ENCODE results near the gene BLOC1S6. TPM values are rescaled to one million over a fixed set of nuclear protein-coding genes. Genes with fewer than 3 reads are reported as not detected.

The BLOC1S6 gene
- total RNA-seq, 2 experiments from 2014 or later, result 40.1 to 40.6 TPM

GRCh38 chr15:45573961-45574629 lies 13.1 kb upstream of the BLOC1S6 start:
- H3K4me1 Mint-ChIP-seq, result no peaks in the 10 kb centered on the region

DNA sequence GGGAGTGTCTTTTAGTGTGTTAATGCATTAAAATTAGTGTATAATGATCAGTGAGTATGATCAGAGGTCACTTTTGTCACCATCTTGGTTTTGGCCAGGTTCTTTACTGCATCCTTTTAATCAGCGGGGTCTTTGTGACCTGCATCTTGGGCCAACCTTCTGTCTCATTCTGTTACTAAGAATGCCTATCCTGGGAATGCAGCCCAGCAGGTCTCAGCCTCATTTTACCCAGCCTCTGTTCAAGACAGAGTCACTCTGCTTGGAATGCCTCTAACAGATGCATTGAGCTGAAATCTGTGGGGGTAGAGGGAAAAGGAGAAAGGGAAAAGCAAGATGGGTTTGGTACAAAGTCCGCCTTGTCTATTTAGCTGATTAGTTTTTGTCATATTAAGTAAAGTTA lies 5.3 kb upstream of the BLOC1S6 start:
- peaks cover 7% of the 10 kb centered on the region for H3K27me3 Mint-ChIP-seq
- H3K36me3 Mint-ChIP-seq, result no peaks in the 10 kb centered on the region
- H3K27ac Mint-ChIP-seq, result no peak overlapping the region
- DNase-seq, result no peak
- no peak for ATAC-seq (ENCODE audit: low read depth)
- POLR2A ChIA-PET, result no interaction called here
- H3K4me3 Mint-ChIP-seq, result no peak overlapping the region
- H3K9me3 Mint-ChIP-seq, result peaks cover 1% of the 10 kb centered on the region
- H3K4me1 Mint-ChIP-seq, result peaks cover 5% of the 10 kb centered on the region

More at GRCh38 chr15:45573961-45574629, 13.1 kb upstream of the BLOC1S6 start:
- Mint-ChIP-seq H3K27me3 (peaks cover 22% of the 10 kb centered on the region), H3K27ac (no peak overlapping the region), H3K36me3 (no peaks in the 10 kb centered on the region), H3K4me3 (no peak overlapping the region), H3K9me3 (no peaks in the 10 kb centered on the region)
- POLR2A ChIA-PET, result interaction anchor here (1.3 kb wide), 1 partner anchor 12 kb away, joined by 4 read pairs; the partner anchor contains the start of gene BLOC1S6
- ATAC-seq (ENCODE audit: low read depth) (no peak), DNase-seq (no peak)

GRCh38 chr15:45583731-45584639 lies 3.2 kb upstream of the BLOC1S6 start:
- Mint-ChIP-seq H3K36me3 (peaks cover 4% of the 10 kb centered on the region), H3K4me3 (no peak overlapping the region), H3K4me1 (peaks cover 15% of the 10 kb centered on the region), H3K27ac (no peak overlapping the region), H3K27me3 (peaks cover 4% of the 10 kb centered on the region), H3K9me3 (peaks cover 1% of the 10 kb centered on the region)
- no peak for ATAC-seq (ENCODE audit: low read depth)
- POLR2A ChIA-PET, result no interaction called here
- DNase-seq, result no peak

DNA sequence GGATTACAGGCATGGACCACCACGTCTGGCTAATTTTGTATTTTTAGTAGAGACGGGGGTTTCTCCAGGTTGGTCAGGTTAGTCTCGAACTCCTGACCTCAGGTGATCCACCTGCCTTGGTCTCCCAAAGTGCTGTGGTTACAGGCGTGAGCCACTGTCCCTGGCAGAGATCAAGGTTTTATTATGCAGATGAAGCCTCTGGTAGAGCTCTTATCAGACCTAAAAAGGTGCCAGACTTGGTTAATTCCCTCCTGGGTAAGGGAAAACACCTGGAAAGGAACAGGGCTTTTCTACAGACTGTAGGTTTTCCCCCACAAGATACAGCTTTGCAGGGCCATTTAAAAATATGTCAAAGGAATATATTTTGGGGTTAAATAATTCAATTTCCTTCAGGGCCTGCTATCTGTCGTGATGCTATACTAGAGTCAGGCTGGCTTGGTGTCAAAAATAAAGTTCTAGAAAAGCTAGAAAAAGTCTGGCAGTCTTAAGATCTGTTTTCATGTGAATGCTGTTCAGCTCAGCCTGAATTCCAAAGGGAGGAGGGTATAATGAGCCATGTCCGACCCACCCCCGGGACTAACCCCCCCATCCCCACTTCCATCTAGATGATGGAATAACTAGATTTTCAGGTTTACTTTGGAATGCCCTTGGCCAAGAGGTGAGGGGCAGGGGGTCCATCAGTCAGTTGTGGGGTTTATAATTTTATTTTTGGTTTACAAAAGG lies 1.9 kb upstream of the BLOC1S6 start:
- DNase-seq, result no peak
- H3K27me3 Mint-ChIP-seq, result no peaks in the 10 kb centered on the region
- ATAC-seq (ENCODE audit: low read depth), result no peak
- no peak overlapping the region for H3K27ac Mint-ChIP-seq
- H3K9me3 Mint-ChIP-seq, result peaks cover 1% of the 10 kb centered on the region
- peaks cover 21% of the 10 kb centered on the region for H3K4me1 Mint-ChIP-seq
- peaks cover 5% of the 10 kb centered on the region for H3K36me3 Mint-ChIP-seq
- H3K4me3 Mint-ChIP-seq, result no peak overlapping the region
- POLR2A ChIA-PET, result interaction anchor here (2.7 kb wide), 1 partner anchor 50 kb away, joined by 14 read pairs; the partner anchor contains the start of gene SQOR

DNA sequence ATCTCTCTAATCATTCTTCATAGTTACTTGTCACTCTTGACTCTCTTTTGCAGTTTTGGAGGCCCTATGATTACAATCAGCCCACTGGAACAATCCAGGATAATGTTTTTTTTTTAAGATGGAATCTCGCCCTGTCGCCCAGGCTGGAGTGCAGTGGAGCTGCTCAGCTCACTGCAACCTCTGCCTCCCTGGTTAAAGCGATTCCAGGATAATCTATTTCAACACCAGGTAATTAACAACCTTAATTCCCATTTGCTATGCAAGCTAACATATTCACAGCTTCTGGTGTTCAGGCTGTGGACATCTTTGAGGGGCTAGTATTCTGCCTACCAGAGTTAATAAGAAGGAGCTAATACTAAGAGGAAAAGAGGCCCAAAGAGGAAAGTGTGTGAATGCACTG lies 1.1 kb upstream of the BLOC1S6 start:
- ATAC-seq (ENCODE audit: low read depth) (no peak), DNase-seq (no peak)
- peaks cover 26% of the 10 kb centered on the region for H3K4me1 Mint-ChIP-seq
- peak overlapping the region; percentile 100 for H3K27ac Mint-ChIP-seq
- H3K4me3 Mint-ChIP-seq, result peak overlapping the region; percentile 97
- peaks cover 5% of the 10 kb centered on the region for H3K36me3 Mint-ChIP-seq
- POLR2A ChIA-PET, result interaction anchor here (0.9 to 3.0 kb wide), 9 partner anchors 12 to 386 kb away, joined by 3 to 28 read pairs (median 4); partner anchors contain the start of gene SQOR
- H3K27me3 Mint-ChIP-seq, result no peaks in the 10 kb centered on the region
- H3K9me3 Mint-ChIP-seq, result peaks cover 1% of the 10 kb centered on the region

GRCh38 chr15:45586601-45587094 lies 531 bp upstream of the BLOC1S6 start:
- peak; percentile 9 for ATAC-seq (ENCODE audit: low read depth)
- peak overlapping the region; percentile 97 for H3K4me3 Mint-ChIP-seq
- POLR2A ChIA-PET, result interaction anchor here (0.7 to 3.0 kb wide), 13 partner anchors 13 to 387 kb away, joined by 3 to 28 read pairs (median 4); partner anchors contain the start of gene SQOR
- H3K36me3 Mint-ChIP-seq, result peaks cover 5% of the 10 kb centered on the region
- peaks cover 29% of the 10 kb centered on the region for H3K4me1 Mint-ChIP-seq
- peak overlapping the region; percentile 100 for H3K27ac Mint-ChIP-seq
- H3K9me3 Mint-ChIP-seq, result peaks cover 1% of the 10 kb centered on the region
- H3K27me3 Mint-ChIP-seq, result no peaks in the 10 kb centered on the region
- DNase-seq, result no peak

DNA sequence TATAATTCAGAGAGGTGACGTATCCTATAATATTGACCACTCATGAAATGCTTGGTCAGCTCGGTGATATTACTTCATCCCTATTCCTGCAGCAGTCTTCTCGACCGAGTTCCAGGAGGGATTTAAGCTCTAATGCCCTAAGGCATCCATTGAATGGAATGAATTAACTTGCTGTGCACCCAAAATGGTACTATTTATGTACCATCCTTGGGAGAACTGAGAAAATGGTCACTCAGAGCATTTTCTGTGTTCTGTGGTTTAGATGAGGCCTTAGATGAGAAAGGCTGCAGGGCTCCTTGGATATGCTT lies 638 bp downstream of the BLOC1S6 start:
- no peaks in the 10 kb centered on the region for H3K27me3 Mint-ChIP-seq
- H3K4me1 Mint-ChIP-seq, result peaks cover 36% of the 10 kb centered on the region
- no peak for ATAC-seq (ENCODE audit: low read depth)

DNA sequence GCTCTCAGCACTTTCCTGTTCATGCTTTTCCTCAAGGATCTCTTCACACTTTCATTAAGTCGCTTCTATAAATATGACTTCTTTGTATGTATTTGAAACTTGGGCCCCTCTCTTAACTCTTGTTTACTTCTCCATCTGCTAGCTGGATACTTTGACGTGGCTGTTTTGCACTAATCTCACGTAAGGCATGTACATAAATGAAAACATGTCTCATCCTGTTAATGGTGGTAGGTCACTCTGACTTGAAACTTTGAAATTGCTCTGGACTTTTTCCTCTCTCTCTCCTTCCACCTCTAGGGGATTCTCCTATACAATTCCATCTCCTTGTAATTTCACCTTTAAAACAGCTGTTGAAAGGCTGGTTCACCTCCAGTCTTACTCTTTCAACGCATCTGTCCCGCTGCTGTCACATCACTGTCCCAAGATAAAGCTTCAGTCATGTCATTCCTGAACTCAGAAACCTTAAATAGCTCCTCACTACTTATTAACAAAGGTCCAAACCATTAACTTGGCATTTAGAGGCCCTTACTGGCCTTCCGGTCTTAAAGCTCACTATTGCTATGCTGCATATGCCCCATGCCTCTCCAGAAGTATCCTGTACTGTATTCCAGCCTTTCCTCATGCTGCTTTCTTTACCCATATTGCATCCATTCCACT lies 1.2 kb downstream of the BLOC1S6 start:
- no peaks in the 10 kb centered on the region for H3K27me3 Mint-ChIP-seq
- DNase-seq, result no peak
- H3K36me3 Mint-ChIP-seq, result peaks cover 6% of the 10 kb centered on the region
- ATAC-seq (ENCODE audit: low read depth), result no peak
- peaks cover 36% of the 10 kb centered on the region for H3K4me1 Mint-ChIP-seq
- peak overlapping the region; percentile 97 for H3K4me3 Mint-ChIP-seq
- POLR2A ChIA-PET, result interaction anchor here (0.7 to 3.0 kb wide), 7 partner anchors 15 to 390 kb away, joined by 3 to 28 read pairs (median 11); partner anchors contain the start of gene SQOR
- peak overlapping the region; percentile 100 for H3K27ac Mint-ChIP-seq
- H3K9me3 Mint-ChIP-seq, result peaks cover 1% of the 10 kb centered on the region

More for the DNA sequence above, 638 bp downstream of the BLOC1S6 start:
- peak overlapping the region; percentile 100 for H3K27ac Mint-ChIP-seq
- H3K36me3 Mint-ChIP-seq, result peaks cover 5% of the 10 kb centered on the region
- H3K4me3 Mint-ChIP-seq, result peak overlapping the region; percentile 97
- peaks cover 1% of the 10 kb centered on the region for H3K9me3 Mint-ChIP-seq
- DNase-seq, result no peak
- POLR2A ChIA-PET, result interaction anchor here (0.7 to 3.0 kb wide), 9 partner anchors 15 to 390 kb away, joined by 3 to 28 read pairs (median 7); partner anchors contain the start of gene SQOR

GRCh38 chr15:45589256-45589655 lies 2.1 kb downstream of the BLOC1S6 start:
- no peak for ATAC-seq (ENCODE audit: low read depth)
- no peak for DNase-seq
- H3K9me3 Mint-ChIP-seq, result no peaks in the 10 kb centered on the region
- H3K4me1 Mint-ChIP-seq, result peaks cover 36% of the 10 kb centered on the region
- POLR2A ChIA-PET, result no interaction called here
- H3K36me3 Mint-ChIP-seq, result peaks cover 10% of the 10 kb centered on the region
- no peak overlapping the region for H3K27ac Mint-ChIP-seq
- no peaks in the 10 kb centered on the region for H3K27me3 Mint-ChIP-seq
- H3K4me3 Mint-ChIP-seq, result peak overlapping the region; percentile 43

DNA sequence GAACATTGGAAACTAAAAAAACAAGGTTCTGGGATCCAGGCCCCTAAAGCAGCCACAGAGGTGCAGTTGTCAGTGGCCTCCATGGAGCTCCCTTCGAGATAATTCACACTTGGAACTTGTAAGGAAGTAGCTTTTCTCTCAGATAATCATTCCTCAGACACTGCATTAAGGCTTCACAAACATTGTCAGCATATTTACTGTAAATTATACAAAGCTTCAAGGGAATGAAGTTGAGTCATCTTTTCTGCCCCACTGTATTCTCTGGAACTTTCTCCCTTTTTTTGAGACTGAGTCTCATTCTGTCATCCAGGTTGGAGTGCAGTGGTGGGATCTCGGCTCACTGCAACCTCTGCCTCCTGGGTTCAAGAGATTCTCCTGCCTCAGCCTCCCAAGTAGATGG lies 7.1 kb downstream of the BLOC1S6 start:
- ATAC-seq (ENCODE audit: low read depth), result no peak
- Mint-ChIP-seq H3K9me3 (peaks cover 2% of the 10 kb centered on the region), H3K36me3 (peaks cover 27% of the 10 kb centered on the region), H3K27me3 (no peaks in the 10 kb centered on the region), H3K27ac (no peak overlapping the region), H3K4me1 (peaks cover 19% of the 10 kb centered on the region), H3K4me3 (no peak overlapping the region)
- POLR2A ChIA-PET, result interaction anchor here (0.6 kb wide), 1 partner anchor 43 kb away, joined by 3 read pairs; no protein-coding TSS in a partner anchor
- DNase-seq, result no peak

DNA sequence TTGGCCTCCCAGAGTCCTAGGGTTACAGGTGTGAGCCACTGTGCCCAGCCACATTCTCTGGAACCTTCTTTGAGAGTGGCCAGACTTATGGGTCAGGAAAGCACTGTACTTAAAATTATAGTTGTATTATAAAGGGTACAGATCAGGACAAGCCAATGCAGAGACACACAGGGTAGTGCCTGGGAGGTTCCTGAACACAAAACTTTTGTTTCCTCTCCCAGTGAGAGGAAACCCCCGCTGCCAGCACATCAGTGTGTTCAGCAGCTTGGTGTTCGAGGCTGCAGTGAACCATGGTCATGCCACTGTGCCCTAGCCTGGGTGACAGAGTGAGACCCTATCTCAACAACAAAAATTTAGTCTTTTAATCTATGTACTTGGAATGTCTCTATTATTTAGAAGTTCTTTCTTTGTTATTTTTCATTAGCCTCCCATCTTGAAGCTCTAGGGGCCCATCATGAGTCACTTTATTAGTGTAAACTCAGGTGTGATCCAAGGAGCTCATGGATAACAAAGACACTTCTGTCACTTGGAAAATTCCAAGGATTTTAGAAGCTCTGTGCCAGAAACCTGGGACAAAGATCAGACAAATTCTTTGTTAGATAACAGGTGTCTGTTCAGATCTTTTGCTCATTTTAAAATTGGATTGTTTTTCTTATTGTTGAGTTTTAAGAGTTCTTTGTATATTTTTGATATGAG lies 7.8 kb downstream of the BLOC1S6 start:
- DNase-seq, result no peak
- Mint-ChIP-seq H3K4me3 (no peak overlapping the region), H3K4me1 (peaks cover 17% of the 10 kb centered on the region), H3K27me3 (no peaks in the 10 kb centered on the region), H3K9me3 (peaks cover 2% of the 10 kb centered on the region), H3K27ac (no peak overlapping the region), H3K36me3 (peaks cover 25% of the 10 kb centered on the region)
- POLR2A ChIA-PET, result no interaction called here
- ATAC-seq (ENCODE audit: low read depth), result no peak

DNA sequence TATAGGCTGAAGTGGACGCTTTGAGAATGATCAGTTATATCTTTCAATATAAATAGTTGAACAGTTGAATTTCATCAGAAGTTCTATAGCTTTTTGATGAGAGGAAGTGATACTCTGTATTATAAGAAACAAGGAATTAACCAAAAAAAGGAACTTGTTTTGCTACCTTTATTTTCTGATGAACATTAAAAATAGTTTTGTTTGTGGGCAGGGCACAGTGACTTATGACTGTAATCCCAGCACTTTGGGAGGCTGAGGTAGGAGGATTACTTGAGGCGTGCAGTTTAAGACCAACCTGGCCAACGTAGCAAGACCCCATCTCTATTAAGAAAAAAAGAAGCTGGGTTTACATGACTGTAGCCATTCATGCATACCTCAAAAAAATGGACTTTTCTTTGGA lies 16.7 kb downstream of the BLOC1S6 start:
- no peaks in the 10 kb centered on the region for H3K4me1 Mint-ChIP-seq
- ATAC-seq (ENCODE audit: low read depth), result no peak
- POLR2A ChIA-PET, result no interaction called here

More for the DNA sequence above, 16.7 kb downstream of the BLOC1S6 start:
- Mint-ChIP-seq H3K9me3 (no peaks in the 10 kb centered on the region), H3K27me3 (no peaks in the 10 kb centered on the region), H3K27ac (no peak overlapping the region), H3K4me3 (no peak overlapping the region), H3K36me3 (peaks cover 17% of the 10 kb centered on the region)
- DNase-seq, result no peak

Measured in activated naive CD8-positive, alpha-beta T cell treated with anti-CD3 and anti-CD28 coated beads, Interleukin-2, amount 10 ng/mL, durations not matched to agents 7 days and 5 days (primary cell).